Placental epithelial cell (primary cell): ENCODE measurements around the gene ARHGAP25. TPM values are rescaled to one million over a fixed set of nuclear protein-coding genes. Genes with fewer than 3 reads are reported as not detected.

Source experiments
- total RNA-seq: library from RNA; depleted of rRNA; stranded (reverse); fragments of >200 nt; gene quantifications from 2 replicates; pipeline ENCODE4 v1.2.3, GENCODE V29; 2012

The ARHGAP25 gene, protein sequence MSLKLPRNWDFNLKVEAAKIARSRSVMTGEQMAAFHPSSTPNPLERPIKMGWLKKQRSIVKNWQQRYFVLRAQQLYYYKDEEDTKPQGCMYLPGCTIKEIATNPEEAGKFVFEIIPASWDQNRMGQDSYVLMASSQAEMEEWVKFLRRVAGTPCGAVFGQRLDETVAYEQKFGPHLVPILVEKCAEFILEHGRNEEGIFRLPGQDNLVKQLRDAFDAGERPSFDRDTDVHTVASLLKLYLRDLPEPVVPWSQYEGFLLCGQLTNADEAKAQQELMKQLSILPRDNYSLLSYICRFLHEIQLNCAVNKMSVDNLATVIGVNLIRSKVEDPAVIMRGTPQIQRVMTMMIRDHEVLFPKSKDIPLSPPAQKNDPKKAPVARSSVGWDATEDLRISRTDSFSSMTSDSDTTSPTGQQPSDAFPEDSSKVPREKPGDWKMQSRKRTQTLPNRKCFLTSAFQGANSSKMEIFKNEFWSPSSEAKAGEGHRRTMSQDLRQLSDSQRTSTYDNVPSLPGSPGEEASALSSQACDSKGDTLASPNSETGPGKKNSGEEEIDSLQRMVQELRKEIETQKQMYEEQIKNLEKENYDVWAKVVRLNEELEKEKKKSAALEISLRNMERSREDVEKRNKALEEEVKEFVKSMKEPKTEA
- total RNA-seq: 0.79 and 2.2 TPM in 2 replicates

DNA sequence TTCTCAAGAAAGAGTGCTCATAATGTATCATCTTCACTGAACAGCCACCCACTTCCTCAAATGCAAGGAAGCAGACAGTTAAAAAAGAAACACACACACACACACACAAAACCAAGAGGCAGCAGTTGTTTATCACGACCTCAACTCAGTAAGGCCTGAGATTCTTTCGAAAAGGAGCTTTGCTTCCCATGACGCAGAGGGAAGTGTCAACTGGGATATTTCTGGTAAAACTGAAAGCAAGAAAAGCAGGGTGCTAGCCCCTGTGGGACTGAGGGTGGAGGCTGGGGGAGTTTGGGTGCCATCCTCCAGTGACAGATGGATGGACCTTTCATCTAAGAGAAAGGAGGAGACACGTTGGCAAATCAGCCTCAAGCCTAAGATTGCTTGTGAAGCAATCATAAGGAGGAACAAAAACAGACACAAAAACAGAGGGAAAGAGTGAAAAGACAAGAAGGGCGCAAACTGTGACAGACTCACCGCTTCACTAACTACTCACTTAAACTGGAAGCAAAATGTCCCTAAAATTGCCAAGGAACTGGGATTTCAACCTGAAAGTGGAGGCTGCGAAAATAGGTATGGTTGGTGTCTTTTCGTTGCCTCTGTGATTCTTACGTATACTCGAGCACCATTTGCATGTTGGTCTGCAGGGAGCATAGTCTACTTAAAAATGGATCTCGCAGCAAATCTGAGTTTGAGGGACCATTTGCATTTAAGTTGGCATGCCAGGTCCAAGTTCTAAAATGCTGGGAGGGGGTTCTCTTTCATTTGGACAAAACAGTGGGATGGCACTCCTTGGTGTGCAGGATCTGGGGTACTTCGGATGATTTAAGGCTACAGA lies at the start of gene ARHGAP25:
TSS of gene ARHGAP25 (plus strand) at position 124 of the 838 bp plus-strand sequence. CDS start at position 513, 389 bp downstream.

DNA sequence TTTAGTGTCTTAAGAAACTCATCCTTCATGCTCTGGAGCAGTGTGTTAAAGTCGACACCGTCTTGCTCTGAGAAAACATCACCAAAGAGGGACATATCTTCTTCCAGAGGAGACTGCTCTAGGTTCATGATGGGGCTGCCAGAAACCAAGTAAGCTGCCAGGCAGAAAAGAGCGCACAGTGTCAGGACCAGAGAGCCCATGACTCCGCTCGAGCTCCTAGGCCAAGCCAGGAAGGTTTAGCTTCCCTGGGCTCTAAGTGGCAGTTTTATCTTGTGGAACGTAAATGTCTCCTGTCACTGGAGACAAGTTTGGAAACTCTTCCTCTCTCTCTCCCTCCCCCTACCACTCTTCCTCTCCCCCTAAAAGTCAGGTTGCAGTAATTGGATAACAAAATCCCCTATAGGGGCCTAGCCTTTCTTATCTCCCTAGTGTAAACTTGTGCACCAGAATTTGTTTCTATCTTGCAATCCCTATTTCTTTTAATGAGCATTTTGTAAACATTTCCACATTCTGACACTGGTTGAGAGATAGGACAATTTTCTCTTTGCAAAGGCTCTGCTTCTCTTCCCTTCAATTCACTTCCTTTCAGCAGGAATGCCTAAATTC lies 136.7 kb downstream of the ARHGAP25 start, which contains the start of gene BMP10:
TSS of gene BMP10 (minus strand) at position 239 of the 606 bp plus-strand sequence. CDS start at position 200, 39 bp downstream.

Other genes with a start within 250 kb of the ARHGAP25 start
- gene PROKR1, start 91.2 kb upstream of the ARHGAP25 start, total RNA-seq: not detected in 2 replicates
- gene BMP10, start 136.6 kb downstream of the ARHGAP25 start, total RNA-seq: not detected in 2 replicates
- gene GKN2, start 218.1 kb downstream of the ARHGAP25 start, total RNA-seq: not detected in 2 replicates
- not detected in 2 replicates for gene GKN1, start 239.8 kb downstream of the ARHGAP25 start, total RNA-seq